Measurements from ENCODE around the gene NDUFS6.

NDUFS6 gene

GRCh38 chr5:1801222-1801966 lies at the start of gene NDUFS6:
NDUFS6 (plus strand) TSS chr5:1801407; CDS start chr5:1801418, 11 bp downstream.
- in situ Hi-C loops (cut with HindIII; ENCODE audit: low sequenced_read_pairs), result loop anchor here (5.0 kb wide), 1 partner anchor 39 kb away; no protein-coding TSS in a partner anchor

GRCh38 chr5:1751864-1752822 lies 49.1 kb upstream of the NDUFS6 start:
- in situ Hi-C loops (cut with HindIII; ENCODE audit: low sequenced_read_pairs), result loop anchor here (25.0 kb wide), 2 partner anchors 285 to 410 kb away; no protein-coding TSS in a partner anchor

DNA sequence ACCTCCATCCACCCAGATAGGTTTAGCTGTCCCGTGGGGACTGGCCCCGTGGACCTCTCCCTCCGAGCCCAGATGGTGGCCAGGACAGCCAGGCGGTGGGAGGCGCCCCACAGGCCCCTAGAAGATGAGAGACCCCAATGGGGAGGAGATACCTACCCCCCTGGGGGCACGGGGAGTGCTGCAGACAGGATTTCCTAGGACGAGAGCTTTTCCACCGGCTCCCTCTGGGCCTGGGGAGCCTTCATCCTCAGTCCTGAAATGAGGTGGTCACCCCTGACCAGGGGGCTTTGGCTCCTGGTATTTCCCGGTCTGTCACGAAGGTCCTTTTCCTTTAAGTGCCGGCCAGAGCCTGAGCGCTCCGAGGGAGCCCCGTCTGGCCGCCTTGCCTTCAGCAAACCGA lies 48.3 kb upstream of the NDUFS6 start:
- in situ Hi-C loops (cut with HindIII; ENCODE audit: low sequenced_read_pairs), result loop anchor here (25.0 kb wide), 2 partner anchors 284 to 409 kb away; no protein-coding TSS in a partner anchor

GRCh38 chr5:1753490-1753889 lies 47.7 kb upstream of the NDUFS6 start:
- in situ Hi-C loops (cut with HindIII; ENCODE audit: low sequenced_read_pairs), result loop anchor here (25.0 kb wide), 2 partner anchors 284 to 409 kb away; no protein-coding TSS in a partner anchor

- in situ Hi-C loops (cut with HindIII; ENCODE audit: low sequenced_read_pairs), result loop anchor here (25.0 kb wide), 2 partner anchors 283 to 408 kb away; no protein-coding TSS in a partner anchor
Observed at GRCh38 chr5:1754531-1755220, 46.5 kb upstream of the NDUFS6 start.

GRCh38 chr5:1755321-1755949 lies 45.8 kb upstream of the NDUFS6 start:
- in situ Hi-C loops (cut with HindIII; ENCODE audit: low sequenced_read_pairs), result loop anchor here (25.0 kb wide), 2 partner anchors 282 to 407 kb away; no protein-coding TSS in a partner anchor

- in situ Hi-C loops (cut with HindIII; ENCODE audit: low sequenced_read_pairs), result loop anchor here (25.0 kb wide), 2 partner anchors 281 to 406 kb away; no protein-coding TSS in a partner anchor
Observed at GRCh38 chr5:1756481-1756880, 44.7 kb upstream of the NDUFS6 start.

- in situ Hi-C loops (cut with HindIII; ENCODE audit: low sequenced_read_pairs), result loop anchor here (25.0 kb wide), 2 partner anchors 280 to 405 kb away; no protein-coding TSS in a partner anchor
Observed at GRCh38 chr5:1757511-1757910, 43.7 kb upstream of the NDUFS6 start.

- in situ Hi-C loops (cut with HindIII; ENCODE audit: low sequenced_read_pairs), result loop anchor here (25.0 kb wide), 2 partner anchors 279 to 404 kb away; no protein-coding TSS in a partner anchor
Observed at GRCh38 chr5:1758574-1758973, 42.6 kb upstream of the NDUFS6 start.

DNA sequence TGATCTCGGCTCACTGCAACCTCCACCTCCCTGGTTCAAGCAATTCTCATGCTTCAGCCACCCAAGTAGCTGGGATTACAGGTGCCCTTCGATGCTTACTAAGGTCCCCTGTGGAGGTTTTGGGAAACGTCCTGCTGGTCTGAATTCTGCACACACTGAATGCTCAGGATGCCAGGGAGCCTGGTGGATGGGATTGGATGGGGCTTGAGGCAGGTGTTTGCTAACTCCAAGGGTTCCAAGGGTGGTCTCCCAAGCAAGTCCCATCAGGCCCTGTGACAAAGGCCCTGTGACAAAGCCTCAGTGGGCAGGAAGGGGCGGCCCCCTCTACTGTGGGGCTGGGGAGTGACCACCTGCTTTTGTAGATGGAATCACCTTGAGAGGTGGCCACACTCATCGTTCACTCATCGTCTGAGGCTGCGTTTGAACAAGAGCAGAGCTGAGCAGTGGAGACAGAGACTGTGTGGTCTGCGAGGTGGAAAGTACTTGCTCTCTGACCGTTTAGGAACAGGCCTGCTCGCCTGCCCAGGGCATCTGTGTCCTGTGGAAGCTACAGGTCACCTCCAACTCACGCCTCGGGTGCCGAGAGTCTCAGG lies 41.7 kb upstream of the NDUFS6 start:
- in situ Hi-C loops (cut with HindIII; ENCODE audit: low sequenced_read_pairs), result loop anchor here (25.0 kb wide), 2 partner anchors 278 to 403 kb away; no protein-coding TSS in a partner anchor

DNA sequence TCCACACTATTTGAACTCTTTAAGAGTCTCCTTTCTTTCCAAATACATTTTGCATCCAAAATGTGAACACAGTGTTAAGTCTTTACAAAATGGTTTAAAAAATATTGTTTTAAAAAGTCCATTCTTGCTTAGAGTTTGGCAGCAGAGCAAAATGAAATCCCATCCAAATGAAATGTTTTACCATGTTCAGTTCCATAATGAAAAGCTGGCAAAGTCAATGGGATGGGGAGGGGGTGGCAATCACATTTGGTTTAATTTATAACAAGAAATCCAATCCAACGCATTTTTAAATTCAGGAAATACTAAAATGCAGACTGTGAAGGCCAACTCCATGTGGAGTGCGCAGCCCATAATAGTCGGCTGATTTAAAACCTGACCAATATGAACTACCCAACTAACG lies 41.0 kb upstream of the NDUFS6 start:
- in situ Hi-C loops (cut with HindIII; ENCODE audit: low sequenced_read_pairs), result loop anchor here (5.0 to 25.0 kb wide), 3 partner anchors 42 to 402 kb away; partner anchors contain the start of gene NDUFS6

- in situ Hi-C loops (cut with HindIII; ENCODE audit: low sequenced_read_pairs), result loop anchor here (5.0 to 25.0 kb wide), 3 partner anchors 41 to 401 kb away; partner anchors contain the start of gene NDUFS6
Observed at GRCh38 chr5:1760656-1761452, 40.4 kb upstream of the NDUFS6 start.

GRCh38 chr5:1761453-1761755 lies 39.8 kb upstream of the NDUFS6 start:
- in situ Hi-C loops (cut with HindIII; ENCODE audit: low sequenced_read_pairs), result loop anchor here (5.0 to 25.0 kb wide), 3 partner anchors 41 to 401 kb away; partner anchors contain the start of gene NDUFS6

DNA sequence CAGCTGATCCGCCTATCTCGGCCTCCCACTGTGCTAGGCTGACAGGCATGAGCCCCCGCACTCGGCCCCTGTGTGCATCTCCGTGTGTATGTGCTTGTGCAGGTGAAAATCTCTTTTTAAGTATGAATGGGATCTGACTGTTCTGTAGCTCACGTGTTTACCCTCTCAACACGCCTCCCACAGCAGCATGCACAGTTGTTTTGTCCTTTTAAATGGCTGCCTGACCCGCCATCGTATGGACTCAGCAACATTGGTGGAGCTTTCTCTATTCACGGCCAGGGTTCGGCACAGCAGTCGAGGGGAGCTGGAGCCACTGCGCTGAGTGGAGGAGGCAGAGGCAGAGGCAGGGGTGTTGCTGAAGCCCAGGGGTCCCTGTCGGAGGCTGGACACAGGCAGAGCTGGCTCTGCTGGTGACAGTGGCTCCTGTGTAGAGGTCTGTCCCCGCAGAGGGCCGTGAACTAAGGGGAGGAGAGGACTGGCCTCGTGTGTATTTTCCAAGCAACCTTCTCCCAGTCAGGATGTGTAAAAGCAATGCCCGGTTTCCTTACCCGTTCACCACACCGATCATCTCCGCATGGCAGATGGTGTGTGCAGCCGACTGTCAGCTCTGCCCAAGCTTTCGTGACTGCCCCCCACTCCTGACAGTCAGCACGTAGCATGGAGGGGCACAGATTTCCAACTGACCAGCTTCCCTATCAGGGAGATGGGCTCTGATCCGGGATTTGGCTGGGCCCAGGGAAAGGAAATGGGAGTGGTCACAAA lies 38.9 kb upstream of the NDUFS6 start:
- in situ Hi-C loops (cut with HindIII; ENCODE audit: low sequenced_read_pairs), result loop anchor here (5.0 to 25.0 kb wide), 3 partner anchors 40 to 400 kb away; partner anchors contain the start of gene NDUFS6

- in situ Hi-C loops (cut with HindIII; ENCODE audit: low sequenced_read_pairs), result loop anchor here (5.0 to 25.0 kb wide), 3 partner anchors 39 to 399 kb away; partner anchors contain the start of gene NDUFS6
Observed at GRCh38 chr5:1762883-1763547, 38.2 kb upstream of the NDUFS6 start.

- in situ Hi-C loops (cut with HindIII; ENCODE audit: low sequenced_read_pairs), result loop anchor here (5.0 to 25.0 kb wide), 3 partner anchors 39 to 399 kb away; partner anchors contain the start of gene NDUFS6
Observed at GRCh38 chr5:1763548-1763911, 37.7 kb upstream of the NDUFS6 start.

All from endothelial cell of hepatic sinusoid (primary cell).